BJ (cell line): Measurements from ENCODE around the gene TRMT11. TPM values are rescaled to one million over a fixed set of nuclear protein-coding genes. Genes with fewer than 3 reads are reported as not detected.

Experiments used
- CTCF ChIA-PET: fragments of 350-600 bp; formaldehyde crosslinking; extraction: SDS; loops from one replicate; lab custom pipeline; 2021; ENCODE audit warnings: antibody characterized with exemption, inconsistent platforms; lab: Yijun Ruan, JAX
- POLR2A ChIA-PET: fragments of 300-600 bp; sonication (Branson Sonifier 250); formaldehyde crosslinking; extraction: SDS; loops from one replicate; lab custom pipeline; 2021; ENCODE audit warnings: antibody characterized with exemption; lab: Charles Lee
- DNase-seq: peaks from one replicate; pipeline ENCODE4 v3.0.0-alpha.2; 2011; ENCODE audit warnings: low read depth
- H3K27me3 ChIP-seq: 2 replicates; pipeline ENCODE4 v1.6.0; 2011; ENCODE audit warnings: low read length; ENCODE audit not compliant: control insufficient read depth, insufficient read depth
- H3K36me3 ChIP-seq: 2 replicates; pipeline ENCODE4 v1.5.1; 2011; ENCODE audit warnings: low read length; ENCODE audit not compliant: control insufficient read depth, insufficient read depth
- H3K4me3 ChIP-seq: 2 replicates; pipeline ENCODE4 v1.5.1; 2011; ENCODE audit warnings: low read depth, mild to moderate bottlenecking, control low read depth, low read length
- CTCF ChIP-seq: IDR thresholded peaks from 2 replicates; pipeline ENCODE4 v1.5.1; 2011; ENCODE audit warnings: low read depth, mild to moderate bottlenecking, control low read depth, inconsistent platforms, low read length, moderate library complexity; ENCODE audit not compliant: insufficient read depth
- polyA plus RNA-seq: library from polyadenylated mRNA; depleted of rRNA; stranded (reverse); fragments of >200 nt; gene quantifications from 2 replicates; pipeline ENCODE4 v1.2.3, GENCODE V29; 2011

The TRMT11 gene
- polyA plus RNA-seq, 1 experiment: 10.1 TPM

GRCh38 chr6:126063512-126064146 is 77.3 kb downstream of the TRMT11 start:
- no peak for DNase-seq
- ChIA-PET POLR2A (interaction anchor here (0.5 to 0.6 kb wide), 2 partner anchors 8 to 652 kb away, joined by 3 to 6 read pairs; no protein-coding TSS in a partner anchor), CTCF (interaction anchor here (1.1 to 1.3 kb wide), 2 partner anchors 12 to 18 kb away, joined by 3 read pairs; no protein-coding TSS in a partner anchor)
- H3K36me3 ChIP-seq: no peaks in the 10 kb centered on the region
- no peak for TF ChIP-seq CTCF
- no peaks in the 10 kb centered on the region for H3K27me3 ChIP-seq
- H3K4me3 ChIP-seq: no peak overlapping the region

DNA sequence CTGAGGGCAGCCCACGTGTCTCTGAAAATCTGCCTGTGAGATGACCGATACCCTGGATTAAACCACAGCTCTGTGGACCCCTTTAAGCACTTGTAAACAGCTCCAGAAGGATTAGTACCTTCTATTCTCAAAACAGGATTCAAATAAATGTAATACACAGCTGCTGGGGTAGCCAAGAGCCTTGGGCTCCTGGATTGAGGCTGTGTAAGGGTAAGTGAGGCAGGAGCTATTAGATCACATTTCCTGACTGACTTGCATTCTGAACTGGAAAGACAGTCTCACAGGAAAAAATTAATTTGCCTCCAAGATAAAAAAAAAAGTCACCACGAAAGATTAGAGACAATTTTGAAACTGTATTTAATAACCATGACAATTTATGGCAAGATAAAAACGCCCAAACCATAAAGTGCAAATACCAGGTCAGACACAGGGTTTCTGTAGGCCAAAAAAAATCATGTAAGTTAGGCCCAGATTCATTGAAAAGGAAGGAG is 78.0 kb downstream of the TRMT11 start:
- CTCF ChIA-PET: interaction anchor here (1.1 to 1.3 kb wide), 2 partner anchors 12 to 19 kb away, joined by 3 read pairs; no protein-coding TSS in a partner anchor
- Histone ChIP-seq H3K36me3 (no peaks in the 10 kb centered on the region), H3K4me3 (no peak overlapping the region), H3K27me3 (no peaks in the 10 kb centered on the region)
- DNase-seq: no peak
- no peak for TF ChIP-seq CTCF
- POLR2A ChIA-PET: interaction anchor here (0.5 kb wide), 1 partner anchor 652 kb away, joined by 3 read pairs; no protein-coding TSS in a partner anchor

GRCh38 chr6:126064748-126065401 is 78.5 kb downstream of the TRMT11 start:
- POLR2A ChIA-PET: no interaction called here
- DNase-seq: no peak
- CTCF ChIA-PET: interaction anchor here (0.8 to 1.3 kb wide), 3 partner anchors 13 to 20 kb away, joined by 3 read pairs; no protein-coding TSS in a partner anchor
- H3K36me3 ChIP-seq: no peaks in the 10 kb centered on the region
- TF ChIP-seq CTCF: no peak
- H3K27me3 ChIP-seq: no peaks in the 10 kb centered on the region
- no peak overlapping the region for H3K4me3 ChIP-seq

GRCh38 chr6:126066053-126067048 is 80.0 kb downstream of the TRMT11 start:
- ChIA-PET CTCF (interaction anchor here (0.6 kb wide), 1 partner anchor 48 kb away, joined by 3 read pairs; no protein-coding TSS in a partner anchor), POLR2A (no interaction called here)
- no peak for TF ChIP-seq CTCF
- no peak for DNase-seq
- no peaks in the 10 kb centered on the region for H3K36me3 ChIP-seq
- H3K4me3 ChIP-seq: no peak overlapping the region
- H3K27me3 ChIP-seq: no peaks in the 10 kb centered on the region
